GM12878 (cell line): ENCODE data around the gene KCNC1. TPM values are rescaled to one million over a fixed set of nuclear protein-coding genes. Genes with fewer than 3 reads are reported as not detected.

Source experiments
- ATF2 ChIP-seq: IDR thresholded peaks from 2 replicates; pipeline ENCODE4 v1.6.1; 2012; ENCODE audit warnings: low read length, inconsistent platforms
- BCL11A ChIP-seq: IDR thresholded peaks from 2 replicates; pipeline ENCODE4 v1.6.1; 2011; ENCODE audit warnings: low read depth, low read length
- CEBPZ ChIP-seq: fragments of 150-350 bp; IDR thresholded peaks from 2 replicates; pipeline ENCODE4 v1.6.1; 2016; ENCODE audit warnings: low read depth, low read length
- EP300 ChIP-seq, 2 experiments: fragments of 150-350 bp in 1 of 2; IDR thresholded peaks; 2 replicates each; pipeline ENCODE4 v1.6.1; 2011 to 2012; ENCODE audit warnings: low read depth in 2 of 2, low read length in 2 of 2, borderline replicate concordance in 1 of 2, improper control_type of control experiment in 1 of 2, inconsistent platforms in 1 of 2; ENCODE audit not compliant: control insufficient read depth in 1 of 2
- PBX3 ChIP-seq: IDR thresholded peaks from 2 replicates; pipeline ENCODE4 v1.6.1; 2011; ENCODE audit warnings: mild to moderate bottlenecking, low read depth, low read length, moderate library complexity; ENCODE audit not compliant: insufficient replicate concordance
- RCOR1 ChIP-seq: conservative IDR thresholded peaks from 2 replicates; pipeline ENCODE4 v1.6.1; 2012; ENCODE audit warnings: low read depth, low read length, improper control_type of control experiment
- SPI1 ChIP-seq: IDR thresholded peaks from 2 replicates; pipeline ENCODE4 v1.6.1; 2011; ENCODE audit warnings: low read depth, mild to moderate bottlenecking, low read length, moderate library complexity, borderline replicate concordance; ENCODE audit not compliant: insufficient read depth
- SUPT20H ChIP-seq: IDR thresholded peaks from 2 replicates; pipeline ENCODE4 v1.6.1; 2011; ENCODE audit warnings: low read depth, mild to moderate bottlenecking, low read length, moderate library complexity, borderline replicate concordance; ENCODE audit not compliant: control insufficient read depth
- ZNF384 ChIP-seq: IDR thresholded peaks from 2 replicates; pipeline ENCODE4 v1.6.1; 2012; ENCODE audit warnings: low read depth, mild to moderate bottlenecking, low read length, improper control_type of control experiment, borderline replicate concordance
- polyA plus RNA-seq, 11 experiments: library from polyadenylated mRNA; depleted of rRNA in 4 of 11; unstranded in 6 of 11; stranded (reverse) in 5 of 11; fragments of >200 nt; fragmentation: Nextera tagmentation in 4 of 11; fragmentation: Illumina TruSeq in 1 of 11; extraction: Ambion mirVana in 4 of 11; extraction: Trizol in 1 of 11; gene quantifications; 1 replicate in 1 of 11; 2 replicates in 10 of 11; pipeline versions ENCODE4 v1.2.1 to v1.2.3, GENCODE V29; 2011 to 2016; ENCODE audit warnings: inconsistent platforms in 2 of 11, missing spikeins in 2 of 11, low read depth in 1 of 11
- total RNA-seq, 4 experiments: library from RNA; depleted of rRNA in 3 of 4; stranded (reverse); fragments of >200 nt in 3 of 4; fragmentation: Illumina TruSeq in 1 of 4; extraction: Trizol in 1 of 4; gene quantifications; 2 replicates each; pipeline versions ENCODE4 v1.2.1 to v1.2.3, GENCODE V29; 2013 to 2021

Gene KCNC1
- total and polyA plus RNA-seq, 10 of the 15 experiments (the other 5 are each of a cell fraction or from before 2014, with no cell fraction given) = 0.27 to 0.34 TPM; not detected in 8

GRCh38 chr11:17744151-17744940 is 9.8 kb downstream of the KCNC1 start (continued):
- TF ChIP-seq PBX3 (no peak), ZNF384 (no peak), SPI1 (no peak), RCOR1 (no peak), EP300 (IDR thresholded peaks at IDR 0.05; ENCODE audit: borderline replicate concordance in 1 of 2, control insufficient read depth in 1 of 2, low read depth in 2 of 2, low read length in 2 of 2) (no peak), SUPT20H (no peak), ATF2 (no peak), BCL11A (no peak), CEBPZ (no peak)
- TF ChIP-seq, all 136 proteins: peak for 0
